DMS53 treated with DMSO at 0.1 percent for 48 hours (cell line): ENCODE data around the gene MPP3.
A peak's percentile ranks its signal among the peaks of the same experiment; 100 is the strongest.
"Not testable (repeated sequence)": the region's sequence is repeated elsewhere in the genome, so short reads cannot be mapped to it uniquely, and the experiment has no call there.

Source experiments
- DNase-seq: peaks from one replicate; lab custom pipeline; 2025; ENCODE audit not compliant: unreplicated experiment; lab: John Stamatoyannopoulos, UW

Gene MPP3, protein sequence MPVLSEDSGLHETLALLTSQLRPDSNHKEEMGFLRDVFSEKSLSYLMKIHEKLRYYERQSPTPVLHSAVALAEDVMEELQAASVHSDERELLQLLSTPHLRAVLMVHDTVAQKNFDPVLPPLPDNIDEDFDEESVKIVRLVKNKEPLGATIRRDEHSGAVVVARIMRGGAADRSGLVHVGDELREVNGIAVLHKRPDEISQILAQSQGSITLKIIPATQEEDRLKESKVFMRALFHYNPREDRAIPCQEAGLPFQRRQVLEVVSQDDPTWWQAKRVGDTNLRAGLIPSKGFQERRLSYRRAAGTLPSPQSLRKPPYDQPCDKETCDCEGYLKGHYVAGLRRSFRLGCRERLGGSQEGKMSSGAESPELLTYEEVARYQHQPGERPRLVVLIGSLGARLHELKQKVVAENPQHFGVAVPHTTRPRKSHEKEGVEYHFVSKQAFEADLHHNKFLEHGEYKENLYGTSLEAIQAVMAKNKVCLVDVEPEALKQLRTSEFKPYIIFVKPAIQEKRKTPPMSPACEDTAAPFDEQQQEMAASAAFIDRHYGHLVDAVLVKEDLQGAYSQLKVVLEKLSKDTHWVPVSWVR

GRCh38 chr17:43832976-43833829 lies at the start of gene MPP3:
MPP3 (minus strand) TSS chr17:43833146; CDS start chr17:43831906, 1,240 bp downstream.
- DNase-seq, result peak; percentile 74

- no peak for DNase-seq
Measured at GRCh38 chr17:43881758-43882505, 49.0 kb upstream of the MPP3 start.

DNA sequence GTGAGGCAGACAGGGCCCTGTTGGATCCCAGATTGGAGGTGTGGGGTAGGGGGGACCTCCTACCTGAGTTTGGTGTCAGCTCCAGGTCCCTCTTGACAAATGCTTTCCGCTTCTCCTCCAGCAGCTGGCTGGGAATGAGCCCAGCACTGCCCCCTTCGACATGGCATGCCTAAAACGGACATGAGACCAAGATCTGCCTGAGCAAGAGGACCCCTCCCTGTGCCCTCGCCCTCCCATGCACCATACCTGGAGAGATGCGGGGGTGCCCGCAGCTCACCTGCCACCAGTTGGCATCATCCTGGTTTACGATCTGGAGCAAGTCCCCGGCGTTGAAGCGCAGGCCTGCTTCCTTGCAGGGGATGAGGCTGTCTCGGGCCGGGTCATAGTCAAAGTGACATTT lies 48.2 kb upstream of the MPP3 start:
- no peak for DNase-seq

- peak; percentile 50 for DNase-seq
Measured at GRCh38 chr17:43880420-43880991, 47.6 kb upstream of the MPP3 start.

DNA sequence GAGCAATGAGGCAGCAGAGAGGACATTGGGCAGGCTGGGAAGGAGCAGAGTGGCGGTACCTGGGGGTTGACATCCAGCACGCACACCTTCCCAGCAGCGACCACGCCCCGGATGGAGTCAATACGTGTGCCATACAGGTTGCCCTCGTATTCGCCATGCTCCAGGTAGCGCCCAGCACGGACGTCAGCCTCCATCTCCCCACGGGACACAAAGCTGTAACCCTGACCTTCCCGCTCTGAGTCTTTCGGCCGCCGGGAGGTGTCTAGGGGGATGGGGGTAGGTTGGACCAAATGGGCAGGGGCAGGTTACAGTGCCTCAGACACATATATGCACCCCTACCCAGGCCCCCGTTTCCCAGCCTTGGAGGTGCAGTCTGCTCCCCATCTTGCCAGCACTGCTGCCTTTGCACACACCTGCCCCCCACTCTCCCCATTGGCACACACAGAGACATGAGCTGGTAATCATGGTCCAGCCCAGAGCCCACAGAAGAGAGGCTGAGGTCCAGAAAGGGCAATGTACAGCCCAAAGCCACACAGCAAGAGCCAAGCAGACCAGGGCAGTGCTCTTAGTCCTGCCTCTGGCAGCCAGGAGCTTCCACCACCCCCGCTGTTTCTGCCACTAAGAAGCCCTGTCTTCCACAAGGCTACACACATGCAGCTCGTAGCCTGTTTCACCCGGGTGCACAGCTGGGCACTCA lies 46.9 kb upstream of the MPP3 start:
- DNase-seq, result no peak

- DNase-seq, result peak; percentile 48
Measured at GRCh38 chr17:43878260-43879175, 45.6 kb upstream of the MPP3 start.

- DNase-seq, result no peak
Measured at GRCh38 chr17:43877451-43878155, 44.7 kb upstream of the MPP3 start.

- DNase-seq, result no peak
Measured at GRCh38 chr17:43877031-43877430, 44.1 kb upstream of the MPP3 start.

- no peak for DNase-seq
Measured at GRCh38 chr17:43875476-43876147, 42.7 kb upstream of the MPP3 start.

DNA sequence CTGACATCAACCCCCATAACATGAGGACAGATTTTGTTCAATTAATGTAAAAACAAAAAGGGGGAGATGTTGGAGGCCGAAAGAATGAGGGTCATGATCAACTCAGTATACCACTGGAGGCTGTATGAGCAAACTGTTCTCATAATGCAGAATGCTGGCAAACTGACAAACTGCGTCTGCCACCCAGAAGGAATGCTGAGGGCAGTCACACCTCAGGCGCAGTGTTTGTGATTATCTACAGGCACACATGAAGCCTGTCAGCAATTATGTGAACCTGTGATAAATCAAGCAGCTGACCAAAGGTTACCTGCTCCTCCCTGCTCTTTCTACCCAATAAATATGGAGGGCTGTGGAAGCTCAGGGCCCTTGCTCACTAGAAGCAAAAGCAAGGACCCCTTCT lies 41.3 kb upstream of the MPP3 start:
- DNase-seq, result no peak

GRCh38 chr17:43873815-43874214 lies 40.9 kb upstream of the MPP3 start:
- DNase-seq, result no peak

DNA sequence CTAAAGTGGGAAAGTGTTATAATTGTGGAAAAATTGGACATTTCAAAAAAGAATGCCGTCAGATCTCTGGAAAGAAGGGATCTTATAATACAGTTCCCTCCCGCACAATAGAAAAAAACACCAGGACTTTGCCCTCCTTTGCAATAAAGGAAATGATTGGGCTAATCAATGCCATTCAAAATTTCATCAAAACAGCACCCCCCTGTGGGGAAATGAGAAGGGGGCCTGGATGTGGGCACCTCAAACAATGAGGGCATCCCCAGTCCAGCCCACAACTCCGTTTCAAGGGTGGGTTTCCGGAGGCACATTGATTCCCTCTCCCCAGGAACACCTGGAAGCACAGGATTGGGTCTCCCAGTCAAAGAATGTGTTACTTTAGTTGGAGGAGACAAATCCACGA lies 40.1 kb upstream of the MPP3 start:
- DNase-seq, result no peak

- no peak for DNase-seq
Measured at GRCh38 chr17:43871946-43872690, 39.2 kb upstream of the MPP3 start.

GRCh38 chr17:43869031-43869430 lies 36.1 kb upstream of the MPP3 start:
- not testable (repeated sequence) for DNase-seq

GRCh38 chr17:43868226-43868994 lies 35.5 kb upstream of the MPP3 start:
- DNase-seq, result no peak
